Measurements from ENCODE around the gene GPX3.

GPX3 gene

DNA sequence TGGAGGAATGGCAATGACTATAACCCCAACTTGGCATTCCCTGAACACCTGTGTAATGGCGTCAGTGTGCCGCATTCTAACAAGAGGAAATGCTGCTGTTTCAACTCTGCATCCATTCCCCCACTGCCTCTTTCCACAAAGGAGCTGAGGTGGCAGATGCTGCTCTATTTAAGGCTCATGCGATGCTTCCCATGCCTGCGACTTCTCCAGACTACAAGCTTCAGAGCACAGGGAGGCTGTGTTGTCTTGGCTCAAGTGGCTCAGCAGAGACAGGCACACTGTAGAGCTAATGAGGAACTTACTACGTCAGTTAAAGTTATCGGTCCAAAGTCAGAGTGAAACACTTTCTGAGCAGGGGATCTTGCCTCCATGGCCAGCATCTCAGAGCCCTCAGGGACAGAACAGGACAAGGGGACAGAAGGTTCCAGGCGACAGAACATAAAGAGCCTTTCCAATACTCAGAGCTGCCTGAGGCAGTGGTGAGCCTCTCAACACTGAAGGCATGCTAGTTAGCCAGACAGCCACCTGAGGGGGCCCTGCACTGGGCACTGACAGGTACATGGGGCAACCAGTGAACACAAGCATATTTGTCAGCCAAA lies 38.6 kb downstream of the GPX3 start:
- no peak for DNase-seq

DNA sequence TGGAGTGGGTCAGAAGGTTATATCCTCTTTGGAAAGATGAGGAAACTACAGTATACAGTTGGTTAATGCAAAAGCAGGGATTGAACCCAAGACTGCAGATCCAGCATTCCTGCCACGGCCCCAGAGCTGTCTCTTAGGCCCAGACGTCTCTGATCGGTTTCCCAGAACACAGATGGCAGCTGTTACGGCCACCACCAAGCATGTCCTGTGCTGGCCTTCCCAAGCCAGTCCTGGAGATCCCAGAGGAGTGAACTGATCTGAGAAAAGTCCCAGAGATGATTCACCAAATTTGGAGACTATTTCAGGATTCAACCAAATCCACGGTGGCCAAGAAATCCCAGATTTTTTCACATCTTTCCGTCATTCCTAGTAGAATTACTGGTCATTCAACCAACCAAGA lies 40.4 kb downstream of the GPX3 start:
- no peak for DNase-seq

DNA sequence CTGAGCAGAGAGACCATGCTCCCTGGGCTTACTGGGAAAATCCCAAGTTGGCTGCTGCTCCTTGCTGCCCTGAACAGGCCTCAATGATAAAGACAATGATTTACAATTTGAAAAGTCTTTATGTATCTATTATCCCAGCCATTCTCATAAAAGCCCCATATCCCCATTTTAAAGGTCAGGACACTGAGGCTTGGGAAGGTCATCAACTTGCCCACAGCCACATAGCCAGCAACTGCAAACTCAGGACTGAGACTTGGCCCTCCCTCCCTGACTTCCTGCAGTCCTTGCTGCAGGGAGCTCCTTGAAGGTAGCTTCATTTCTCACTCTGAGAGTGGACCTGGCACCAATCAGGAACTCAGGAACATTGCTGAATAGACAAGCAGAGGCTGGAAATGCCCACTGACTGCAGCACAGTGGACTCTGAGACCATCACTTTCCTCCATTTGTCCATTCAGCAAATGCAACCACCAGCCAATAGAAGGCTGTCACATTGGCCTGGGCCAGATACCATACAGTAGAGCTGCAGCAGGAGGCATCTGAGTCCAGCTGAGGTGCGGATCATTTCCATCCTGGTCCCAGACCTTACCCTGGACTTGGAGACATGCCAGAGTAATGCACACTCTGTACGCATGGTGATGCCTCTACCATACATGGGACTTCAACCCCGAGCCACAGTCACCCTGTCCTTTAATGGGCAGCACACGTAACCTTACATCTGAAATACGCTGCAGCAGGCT lies 42.2 kb downstream of the GPX3 start:
- DNase-seq, result no peak

DNA sequence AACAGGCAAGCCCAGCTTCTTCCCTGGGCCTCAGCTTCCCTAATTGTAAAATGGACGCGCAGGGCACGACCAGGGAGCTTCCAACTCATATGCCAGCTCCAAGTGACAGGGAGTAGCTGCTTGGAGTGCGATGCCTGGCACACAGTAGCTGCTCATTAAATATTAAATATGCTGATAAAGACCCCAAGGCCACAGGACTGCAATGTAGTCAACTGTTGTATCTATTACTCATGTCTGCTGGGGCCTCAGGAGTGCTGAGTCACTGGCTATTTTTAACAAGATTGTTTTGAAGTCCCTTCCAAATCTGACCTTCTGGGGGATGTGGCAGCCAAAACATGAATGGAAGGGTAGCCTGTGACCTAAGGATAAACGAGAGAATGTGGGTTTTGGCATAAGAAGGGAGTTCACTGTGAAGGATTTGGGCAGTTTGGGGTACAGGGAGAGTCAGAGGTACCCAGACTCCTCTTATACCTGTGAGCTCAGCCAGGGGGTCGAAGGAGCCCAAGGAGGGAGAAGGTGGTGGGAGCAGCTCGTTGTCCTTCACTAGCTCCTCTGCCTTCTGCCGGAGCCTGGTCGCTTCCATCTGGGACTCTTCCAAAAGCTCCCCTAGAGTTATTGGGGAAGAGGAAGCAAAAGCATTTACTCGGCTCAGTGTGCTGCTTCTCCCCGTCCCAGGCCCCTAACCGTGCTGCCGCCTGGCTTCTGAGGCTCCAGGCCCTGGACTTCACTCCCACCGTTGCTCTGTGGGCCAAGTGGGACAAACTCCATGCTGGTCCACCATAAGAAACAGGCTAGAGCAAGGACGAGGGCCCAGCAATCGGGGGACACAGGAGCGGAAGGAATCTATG lies 43.0 kb downstream of the GPX3 start:
- DNase-seq, result peak; percentile 35

DNA sequence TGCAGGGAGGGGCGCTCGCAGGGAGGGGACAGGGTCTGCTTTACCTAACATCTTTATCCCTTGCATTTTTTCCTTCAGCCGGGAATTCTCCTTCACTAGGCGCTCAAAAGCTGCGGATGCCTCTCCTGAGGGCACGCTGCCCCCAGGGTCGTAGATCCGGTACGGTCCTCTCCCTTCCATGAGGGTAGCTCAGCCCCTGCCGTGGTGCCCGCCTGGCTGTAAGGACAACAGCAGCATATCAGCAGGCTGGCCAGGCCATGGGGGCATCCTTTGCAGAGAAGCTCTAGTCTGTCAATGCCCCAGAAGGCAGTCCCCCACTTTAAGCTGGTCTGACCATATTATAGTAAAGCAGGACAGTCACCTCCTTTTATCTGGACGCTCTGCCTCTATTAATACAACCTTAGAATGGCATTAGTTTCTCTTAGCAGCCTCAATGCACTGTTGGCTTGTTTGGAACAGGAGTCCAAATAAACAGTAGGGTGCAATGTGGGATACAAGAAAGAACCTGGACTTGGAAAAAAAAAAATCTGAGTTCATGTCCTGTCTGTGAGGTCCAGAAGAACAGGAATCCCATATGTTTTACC lies 44.6 kb downstream of the GPX3 start:
- DNase-seq, result no peak

DNA sequence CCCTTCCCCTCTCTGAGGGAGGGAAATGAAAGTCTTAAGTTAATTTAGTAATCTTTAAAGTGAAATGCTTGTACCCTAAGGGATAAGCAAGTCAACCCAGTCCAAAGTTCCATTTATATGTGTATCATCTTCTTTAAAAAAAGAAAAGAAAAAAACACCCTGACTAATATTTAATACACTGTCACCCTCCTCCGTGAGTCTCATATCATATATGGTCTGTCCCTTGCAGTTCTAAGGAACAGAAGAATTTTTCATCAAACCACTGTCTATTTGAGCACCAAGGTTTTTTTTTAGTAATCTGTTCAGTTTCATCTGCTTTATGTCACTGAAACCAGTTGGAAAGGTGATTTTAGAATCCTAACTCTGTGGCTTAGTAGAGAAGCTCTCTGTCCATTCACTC lies 45.2 kb downstream of the GPX3 start:
- DNase-seq, result no peak

DNA sequence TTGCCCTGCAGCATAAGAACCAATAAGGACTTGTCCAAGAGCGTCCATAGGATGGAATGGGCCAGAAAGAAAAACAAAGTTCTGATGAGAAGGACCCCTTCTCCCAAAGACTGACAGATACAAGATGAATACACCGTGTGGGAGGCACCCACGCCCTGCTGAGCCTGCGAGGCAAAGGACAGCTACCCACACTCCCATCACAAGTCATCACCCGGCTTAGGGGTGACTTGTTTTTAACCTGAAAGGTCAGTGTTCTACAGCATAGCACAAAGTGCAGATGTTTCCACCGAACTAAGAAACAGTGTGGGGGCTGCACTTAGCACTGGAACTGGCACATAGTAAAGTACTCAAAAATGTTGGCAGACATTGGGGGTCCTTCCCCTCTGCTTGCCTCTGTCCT lies 46.5 kb downstream of the GPX3 start:
- DNase-seq, result no peak

DNA sequence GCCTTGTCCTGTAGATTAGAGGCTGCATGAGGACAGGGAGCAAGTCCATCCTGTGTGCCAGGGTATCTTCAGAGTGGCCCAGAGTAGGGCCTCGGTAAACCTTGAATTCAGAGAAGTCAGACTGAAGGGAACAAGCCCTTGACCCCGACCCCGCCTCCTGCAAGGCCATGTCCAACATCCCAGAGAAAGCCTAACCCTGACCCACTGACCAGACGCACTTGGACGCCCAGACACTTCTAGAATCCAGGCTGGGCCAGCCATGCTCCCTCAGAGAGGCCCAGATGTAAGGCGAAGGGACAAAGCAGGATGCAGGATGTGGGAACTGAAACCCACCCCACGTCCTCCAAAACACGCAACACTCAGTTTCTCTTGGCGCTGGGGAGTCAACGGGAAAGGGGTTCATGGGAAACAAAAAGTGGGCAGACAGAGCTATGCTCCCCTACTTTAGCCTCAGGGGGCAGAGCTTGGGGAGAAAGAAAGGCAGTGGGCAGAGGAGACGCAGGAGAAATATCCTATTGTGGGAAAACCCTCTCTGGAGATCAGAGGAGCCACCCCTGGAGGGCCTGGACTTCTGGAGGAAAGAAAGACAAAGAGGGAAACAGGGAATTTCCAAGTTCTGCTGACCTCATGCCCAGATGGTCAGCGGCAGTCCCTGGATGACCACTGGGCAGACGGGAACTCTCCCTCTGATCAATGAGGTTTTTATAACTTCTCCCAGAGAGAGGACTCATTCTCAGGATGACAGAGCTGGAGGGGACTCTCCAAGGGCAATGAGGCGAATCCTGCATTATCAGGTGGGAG lies 47.4 kb downstream of the GPX3 start:
- DNase-seq, result no peak

DNA sequence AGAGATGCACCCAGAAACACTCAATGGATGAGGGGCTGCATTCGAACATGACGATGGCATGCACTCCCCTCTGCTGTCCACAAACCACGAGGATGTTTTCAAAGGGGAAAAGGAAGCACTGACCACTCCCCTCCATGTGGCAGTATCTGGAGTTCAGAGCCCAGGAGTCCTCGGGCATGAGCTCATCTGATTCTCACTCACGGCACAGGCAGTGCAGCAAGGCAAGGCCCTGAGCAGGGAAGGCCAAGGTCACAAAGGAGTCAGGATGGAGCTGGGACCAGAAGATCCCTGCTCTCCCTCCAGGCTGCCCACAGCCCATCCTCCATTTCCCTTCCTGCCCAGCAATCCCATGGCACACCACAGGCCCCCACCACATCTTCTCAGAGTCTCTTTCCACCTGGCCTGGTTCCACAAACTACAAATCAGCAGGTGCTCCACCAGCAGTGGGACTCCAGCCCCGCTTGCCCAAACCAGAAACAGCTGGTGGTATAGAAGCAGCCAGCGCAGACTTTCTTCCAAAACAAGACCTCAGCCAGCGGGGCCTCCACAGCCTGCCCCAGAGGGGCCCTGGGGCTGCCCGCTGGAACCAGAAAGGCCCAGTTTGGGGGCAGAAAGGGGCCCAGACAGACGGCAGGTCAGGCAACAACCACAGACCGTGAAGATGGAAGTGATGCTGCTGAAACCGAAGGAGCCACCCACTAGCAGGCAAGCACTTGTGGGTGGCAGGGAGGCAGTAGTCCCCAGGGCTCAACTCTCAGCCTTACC lies 48.2 kb downstream of the GPX3 start:
- peak; percentile 48 for DNase-seq

DNA sequence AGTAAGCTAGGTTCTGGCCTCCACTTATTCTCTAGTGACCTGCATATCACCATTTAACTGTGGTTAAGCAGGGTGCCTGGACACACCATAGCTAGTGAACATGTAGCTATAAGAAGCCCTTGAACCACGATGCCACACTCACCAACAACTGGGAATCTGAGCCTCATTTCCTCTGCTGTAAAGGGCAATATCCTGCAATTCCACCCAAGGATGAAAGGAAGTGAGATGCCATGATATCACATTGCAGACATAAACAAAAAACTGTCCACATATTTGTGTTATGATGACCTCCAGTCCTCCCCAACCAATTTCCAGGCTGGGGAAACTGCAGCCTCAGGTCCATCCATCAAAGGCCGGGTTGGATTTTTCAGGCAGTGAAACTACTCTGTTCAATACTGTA lies 50.1 kb downstream of the GPX3 start:
- DNase-seq, result peak; percentile 7

DNA sequence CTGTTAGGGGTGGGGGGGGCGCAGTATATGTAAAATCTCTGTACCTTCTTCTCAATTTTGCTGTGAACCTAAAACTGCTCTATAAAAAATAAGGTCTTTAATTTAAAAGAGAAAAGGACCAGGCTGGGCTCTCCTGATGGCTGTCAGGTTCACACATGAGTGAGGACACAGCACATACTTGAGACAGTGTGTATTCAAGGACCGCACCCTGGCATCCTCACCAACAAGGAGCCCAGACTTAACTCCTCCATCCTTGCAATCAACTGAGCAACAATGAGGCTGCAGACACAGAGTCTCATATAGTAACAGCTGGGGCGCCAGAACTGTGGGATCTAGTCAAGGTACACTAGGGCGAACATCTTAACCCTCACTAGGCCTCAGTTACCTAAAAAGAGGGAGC lies 50.6 kb downstream of the GPX3 start:
- DNase-seq, result no peak

DNA sequence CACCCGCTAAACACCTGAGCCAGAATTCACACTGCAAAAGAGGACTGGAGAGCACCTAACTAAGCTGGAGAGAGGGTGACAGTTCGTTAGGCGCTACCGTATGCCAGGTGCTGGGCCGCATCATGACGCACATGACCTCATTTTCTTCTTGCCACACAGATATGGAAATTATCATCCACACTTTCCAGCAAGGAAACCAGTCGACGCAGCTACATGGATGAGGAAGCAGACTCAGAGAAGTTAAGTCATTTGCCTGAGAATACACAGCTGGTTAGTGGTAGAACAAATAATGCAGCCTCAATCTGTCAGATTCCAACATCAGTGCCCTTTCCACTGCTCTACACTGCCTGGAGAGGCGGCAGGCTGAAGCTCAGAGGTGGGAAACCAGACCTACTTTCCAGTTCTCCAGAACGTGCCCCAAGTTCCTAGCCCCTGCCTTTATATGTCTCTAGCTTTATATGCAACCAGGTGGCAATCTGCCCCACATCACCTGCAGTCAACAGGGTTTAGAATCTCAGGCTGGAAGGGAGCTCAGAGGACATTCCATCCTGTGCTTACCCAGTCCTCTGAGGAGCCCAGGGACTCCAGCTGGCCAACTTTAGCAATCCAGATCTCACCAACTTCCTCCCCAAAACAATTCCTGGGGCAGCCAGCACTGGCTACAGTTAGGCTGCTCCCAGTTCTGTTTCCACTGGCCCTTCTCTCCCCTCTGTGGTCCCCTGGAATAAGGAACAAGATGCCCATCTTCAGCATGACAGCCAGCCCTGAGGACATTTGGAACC lies 51.6 kb downstream of the GPX3 start:
- DNase-seq, result no peak

DNA sequence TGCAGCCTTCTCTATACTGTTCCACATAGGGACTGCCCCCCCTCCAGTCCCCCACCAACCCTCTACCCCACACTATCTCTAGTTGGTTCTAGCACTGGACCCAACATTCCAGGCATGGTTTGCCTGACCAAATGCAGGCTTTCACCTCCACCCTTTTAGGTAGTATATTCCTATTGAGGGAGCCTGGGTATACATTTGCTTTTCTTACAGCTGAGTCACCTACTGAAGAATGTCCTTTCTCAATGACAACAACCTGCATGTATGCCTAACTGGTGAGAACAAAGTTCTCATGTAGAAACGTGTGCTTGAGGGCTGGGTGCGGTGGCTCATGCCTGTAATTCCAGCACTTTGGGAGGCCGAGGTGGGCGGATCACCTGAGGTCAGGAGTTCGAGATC lies 52.2 kb downstream of the GPX3 start:
- peak; percentile 85 for DNase-seq

DNA sequence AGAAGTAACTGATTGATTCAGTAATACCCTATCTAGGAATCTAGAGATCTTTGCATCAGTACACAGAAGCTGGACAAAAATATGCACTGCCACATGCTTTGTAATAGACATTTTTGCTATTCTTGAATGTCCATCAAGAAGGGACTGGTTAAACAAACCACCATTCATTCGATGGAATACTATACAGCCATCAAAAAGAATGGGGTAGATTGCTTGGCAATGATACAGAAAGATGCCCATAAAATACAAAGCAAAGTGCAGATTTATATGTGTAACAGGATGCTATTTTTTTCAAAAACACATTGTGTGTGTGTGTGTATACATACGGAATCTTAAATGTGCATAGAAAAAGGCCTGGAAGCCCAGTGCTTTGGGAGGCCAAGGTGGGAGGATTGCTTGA lies 52.9 kb downstream of the GPX3 start:
- no peak for DNase-seq

DNA sequence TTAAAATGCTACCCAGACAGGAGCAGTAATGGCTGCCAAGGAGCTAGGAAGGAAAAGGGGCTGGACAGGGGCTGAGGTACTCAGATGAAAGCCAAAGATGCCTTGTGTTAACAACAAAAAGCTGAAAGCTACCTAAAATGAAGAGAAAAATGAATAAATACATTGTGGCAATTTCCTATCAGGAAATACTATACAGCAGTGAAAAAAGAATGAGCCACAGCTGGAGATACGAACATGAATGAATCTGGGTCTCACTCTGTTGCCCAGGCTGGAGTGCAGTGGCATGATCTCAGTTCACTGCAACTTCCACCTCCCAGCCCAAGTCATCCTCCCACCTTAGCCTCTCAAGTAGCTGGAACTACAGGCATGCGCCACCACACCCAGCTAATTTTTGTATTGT lies 54.2 kb downstream of the GPX3 start:
- no peak for DNase-seq

DNA sequence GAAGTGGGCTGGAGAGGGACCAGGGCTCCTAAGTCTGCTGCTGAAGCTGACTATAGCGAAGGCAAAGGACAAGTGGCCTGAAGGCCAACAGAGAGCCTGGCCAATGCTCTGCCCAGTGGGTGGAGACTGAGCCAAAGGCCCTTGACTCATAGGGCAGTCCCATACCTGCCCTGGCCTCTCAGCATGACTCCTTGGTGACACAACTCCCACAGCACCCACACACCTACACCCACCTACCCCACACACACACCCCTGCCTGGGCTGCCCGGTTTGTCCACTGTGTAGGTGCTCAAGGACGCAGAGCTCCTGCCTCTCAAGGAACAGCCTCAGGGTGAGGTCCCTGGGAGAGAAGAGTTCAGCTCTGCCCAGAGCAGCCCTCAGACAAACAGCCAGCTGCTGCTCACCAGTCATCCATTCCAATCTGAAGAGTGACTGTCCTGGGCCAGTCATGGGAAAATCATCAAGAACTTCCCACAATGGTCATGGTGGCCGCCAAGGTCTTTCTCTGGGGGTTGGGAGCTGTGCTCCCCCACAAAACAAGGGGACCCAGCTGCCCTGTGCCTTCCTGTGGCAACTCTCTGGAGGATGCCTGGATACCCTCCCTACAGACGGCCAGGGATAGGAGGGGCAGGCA lies 55.4 kb downstream of the GPX3 start:
- peak; percentile 35 for DNase-seq

DNA sequence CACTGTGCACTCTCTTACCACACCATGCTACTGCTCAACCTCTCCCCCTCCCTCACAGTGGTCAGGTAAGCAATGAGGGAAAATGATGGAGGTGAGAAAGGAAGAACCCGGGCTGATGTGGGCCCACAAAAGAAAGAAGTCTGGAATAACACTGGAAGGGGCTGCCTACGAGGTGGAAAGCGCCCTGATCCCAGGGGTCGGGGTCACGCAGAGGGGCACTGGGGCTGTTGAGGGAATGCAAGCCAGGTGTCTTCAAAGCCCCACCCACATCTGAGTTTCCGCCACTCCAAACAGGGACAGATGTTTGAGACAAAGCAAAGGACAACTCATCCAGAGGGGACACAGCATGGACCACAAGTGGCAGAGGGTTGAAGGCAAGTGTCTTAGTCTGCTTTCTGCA lies 56.2 kb downstream of the GPX3 start:
- DNase-seq, result no peak

DNA sequence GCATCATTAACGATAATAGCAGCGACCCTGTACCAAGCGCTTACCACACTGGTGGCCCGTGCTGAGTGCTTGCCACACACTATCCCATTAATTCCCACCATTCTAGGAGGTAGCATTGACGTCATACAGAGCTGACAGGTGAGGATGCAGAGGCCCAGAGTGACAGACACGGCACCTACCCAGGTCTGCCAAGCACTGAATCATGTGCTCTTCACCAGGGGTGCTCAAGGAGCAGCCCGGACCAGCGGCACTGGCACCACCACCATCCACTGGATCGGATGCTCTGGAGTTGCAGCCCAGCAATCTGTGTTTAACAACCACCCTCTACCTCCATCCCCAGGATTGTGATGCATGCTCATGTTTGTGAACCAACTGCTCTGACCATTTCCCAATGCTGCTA lies 57.0 kb downstream of the GPX3 start:
- DNase-seq, result no peak

DNA sequence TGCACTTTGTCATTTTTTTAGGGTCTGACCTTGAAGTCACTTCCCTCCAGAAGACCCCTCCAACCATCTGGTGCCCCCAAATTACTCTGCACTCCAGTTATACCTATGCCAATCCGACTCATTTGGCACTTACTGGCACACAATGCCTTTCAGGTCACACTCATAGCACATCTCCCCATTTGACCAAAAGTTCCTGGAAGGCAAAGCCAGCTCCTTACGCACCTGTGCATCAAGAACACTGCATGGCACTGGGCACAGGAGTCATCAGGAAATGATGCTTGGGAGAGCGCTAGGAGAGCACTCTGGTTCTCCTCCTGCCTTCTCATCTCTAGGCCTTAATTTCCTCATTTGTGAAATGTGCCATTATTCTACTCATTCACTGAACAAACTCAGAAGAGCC lies 57.6 kb downstream of the GPX3 start:
- no peak for DNase-seq

All from NCI-H226 (cell line).